ENCODE data around the gene BICC1.

The BICC1 gene

DNA sequence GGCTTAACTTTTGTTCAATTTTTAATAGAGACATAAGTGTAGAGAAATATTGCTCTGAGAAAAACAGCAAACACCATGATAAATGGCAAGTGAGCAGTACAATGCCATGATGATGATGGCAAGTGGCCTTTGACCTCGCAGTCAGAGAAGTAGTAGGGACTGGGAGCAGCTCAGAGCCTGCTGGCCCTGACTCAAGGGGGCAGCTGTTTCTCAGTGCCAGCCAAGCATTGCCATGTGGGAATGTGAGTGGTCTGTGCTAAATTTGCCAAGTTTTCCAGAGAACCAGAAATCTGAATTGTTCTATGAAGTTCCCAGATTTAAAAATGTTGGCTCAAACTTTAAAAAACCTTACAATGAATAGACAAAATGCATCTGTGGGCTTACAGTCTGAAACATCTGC is 187.9 kb downstream of the BICC1 start:
- Histone ChIP-seq H3K9me3 (ENCODE audit: control insufficient read depth, low read depth, low read length) (no peaks in the 10 kb centered on the region), H3K27ac (ENCODE audit: low read length) (no peak overlapping the region)

DNA sequence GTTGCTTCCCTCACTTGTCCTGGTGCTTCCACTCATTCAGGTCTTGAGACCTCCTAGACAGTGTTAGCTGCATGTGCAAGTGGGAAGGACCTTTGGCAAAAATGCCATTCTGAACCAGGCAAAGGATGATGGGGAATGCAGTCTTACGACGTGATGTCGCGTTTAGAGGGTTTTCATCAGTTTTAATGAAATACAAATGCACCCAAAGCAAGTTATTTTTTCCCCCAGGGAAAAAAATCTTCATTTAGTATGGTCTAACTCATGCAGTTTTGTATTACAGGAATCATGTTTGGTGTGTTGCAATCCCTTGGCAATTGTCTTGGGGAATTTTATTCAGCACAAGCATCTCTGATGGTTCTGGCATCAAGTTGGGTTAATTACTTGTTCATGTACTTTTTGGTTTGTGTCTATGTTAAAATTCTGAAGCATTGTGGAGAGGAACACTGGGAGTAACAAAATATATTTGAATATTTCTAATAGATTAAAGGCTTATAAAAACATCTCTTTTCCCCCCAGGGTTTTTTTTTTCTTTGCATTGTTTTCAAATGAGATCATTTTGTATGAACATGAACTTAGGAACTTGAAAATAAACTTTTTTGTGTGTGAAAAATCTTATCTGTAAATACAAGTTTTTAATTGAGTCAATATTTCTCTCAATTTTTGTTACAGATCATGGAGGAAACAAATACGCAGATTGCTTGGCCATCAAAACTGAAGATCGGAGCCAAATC is 188.9 kb downstream of the BICC1 start:
- no peaks in the 10 kb centered on the region for H3K9me3 ChIP-seq (ENCODE audit: control insufficient read depth, low read depth, low read length)
- no peak overlapping the region for H3K4me3 ChIP-seq (ENCODE audit: low read length)
- no peaks in the 10 kb centered on the region for H3K4me1 ChIP-seq (ENCODE audit: control insufficient read depth, low read depth, low read length)
- no peak overlapping the region for H3K9ac ChIP-seq (ENCODE audit: low read length)
- no peaks in the 10 kb centered on the region for H3K36me3 ChIP-seq (ENCODE audit: control insufficient read depth, low read depth, low read length)
- H3K27ac ChIP-seq (ENCODE audit: low read length), result no peak overlapping the region
- no peaks in the 10 kb centered on the region for H3K27me3 ChIP-seq (ENCODE audit: control insufficient read depth, insufficient read depth, low read length)

More for the DNA sequence above, 187.9 kb downstream of the BICC1 start:
- Histone ChIP-seq H3K27me3 (ENCODE audit: control insufficient read depth, insufficient read depth, low read length) (no peaks in the 10 kb centered on the region), H3K36me3 (ENCODE audit: control insufficient read depth, low read depth, low read length) (no peaks in the 10 kb centered on the region), H3K4me3 (ENCODE audit: low read length) (no peak overlapping the region), H3K4me1 (ENCODE audit: control insufficient read depth, low read depth, low read length) (no peaks in the 10 kb centered on the region), H3K9ac (ENCODE audit: low read length) (no peak overlapping the region)

DNA sequence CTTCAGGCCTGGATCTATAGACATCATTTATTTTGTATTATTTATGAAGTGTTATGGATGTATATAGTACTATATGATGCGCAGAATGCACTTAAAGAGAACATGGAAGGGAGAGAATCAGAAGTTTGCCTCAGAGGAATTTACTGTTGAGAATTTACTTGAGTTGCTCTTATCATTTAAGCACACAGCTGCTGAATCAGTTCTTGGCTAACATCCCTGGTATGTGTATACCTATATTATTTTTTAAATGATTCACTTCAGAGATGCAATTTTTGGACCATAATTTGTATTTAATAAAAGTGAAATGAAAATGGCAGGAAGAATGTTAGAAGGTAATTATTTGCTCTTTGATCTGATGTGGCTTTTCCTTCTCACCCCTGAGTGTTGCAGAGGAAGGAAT is 191.6 kb downstream of the BICC1 start:
- Histone ChIP-seq H3K27ac (ENCODE audit: low read length) (no peak overlapping the region), H3K36me3 (ENCODE audit: control insufficient read depth, low read depth, low read length) (no peaks in the 10 kb centered on the region), H3K9me3 (ENCODE audit: control insufficient read depth, low read depth, low read length) (no peaks in the 10 kb centered on the region), H3K27me3 (ENCODE audit: control insufficient read depth, insufficient read depth, low read length) (no peaks in the 10 kb centered on the region), H3K4me1 (ENCODE audit: control insufficient read depth, low read depth, low read length) (no peaks in the 10 kb centered on the region), H3K4me3 (ENCODE audit: low read length) (no peak overlapping the region), H3K9ac (ENCODE audit: low read length) (no peak overlapping the region)

DNA sequence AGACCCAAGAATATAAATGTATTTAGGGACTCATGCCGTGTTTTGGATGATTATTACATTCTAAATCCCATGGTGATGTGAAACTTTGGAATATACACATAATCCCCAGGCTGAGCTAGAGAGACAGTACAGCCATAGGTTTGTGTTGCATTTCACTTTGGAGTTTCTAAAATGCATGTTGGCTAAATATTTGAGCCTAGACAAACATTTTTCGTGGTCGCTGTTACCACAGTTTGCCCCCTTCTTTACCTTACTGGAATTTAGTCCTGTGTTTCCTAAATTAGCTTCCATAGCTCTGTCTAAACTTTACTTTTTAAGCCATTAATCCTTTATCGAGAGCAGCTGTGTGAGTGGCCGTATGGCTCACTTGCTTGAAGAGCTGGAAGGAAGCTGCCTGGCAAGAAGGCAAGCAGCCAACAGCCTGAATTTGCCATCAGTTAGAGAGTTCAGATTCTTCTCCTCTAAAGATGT is 192.0 kb downstream of the BICC1 start:
- H3K27me3 ChIP-seq (ENCODE audit: control insufficient read depth, insufficient read depth, low read length), result no peaks in the 10 kb centered on the region
- no peaks in the 10 kb centered on the region for H3K9me3 ChIP-seq (ENCODE audit: control insufficient read depth, low read depth, low read length)
- no peak overlapping the region for H3K9ac ChIP-seq (ENCODE audit: low read length)
- no peak overlapping the region for H3K4me3 ChIP-seq (ENCODE audit: low read length)
- no peaks in the 10 kb centered on the region for H3K36me3 ChIP-seq (ENCODE audit: control insufficient read depth, low read depth, low read length)
- H3K4me1 ChIP-seq (ENCODE audit: control insufficient read depth, low read depth, low read length), result no peaks in the 10 kb centered on the region
- H3K27ac ChIP-seq (ENCODE audit: low read length), result no peak overlapping the region

DNA sequence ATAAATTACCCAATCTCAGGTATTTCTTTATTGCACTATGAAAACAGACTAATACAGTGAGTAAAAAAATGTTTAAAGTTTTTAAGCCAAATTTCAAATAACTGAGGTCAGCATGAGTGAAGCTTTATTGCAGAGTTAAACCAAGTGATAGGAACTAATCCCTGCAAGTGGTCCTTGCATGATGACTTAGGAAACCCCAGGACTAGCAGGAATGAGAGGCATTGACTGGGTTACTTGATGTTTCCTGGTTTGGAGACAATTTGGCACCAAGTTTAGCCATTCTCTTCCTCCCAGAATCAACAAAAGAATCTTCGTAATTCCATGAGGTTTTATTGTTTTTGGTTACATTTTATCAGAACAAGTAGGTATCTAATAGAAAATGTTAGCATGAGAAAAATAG is 194.2 kb downstream of the BICC1 start:
- no peaks in the 10 kb centered on the region for H3K9me3 ChIP-seq (ENCODE audit: control insufficient read depth, low read depth, low read length)
- no peaks in the 10 kb centered on the region for H3K4me1 ChIP-seq (ENCODE audit: control insufficient read depth, low read depth, low read length)
- no peaks in the 10 kb centered on the region for H3K27me3 ChIP-seq (ENCODE audit: control insufficient read depth, insufficient read depth, low read length)
- H3K27ac ChIP-seq (ENCODE audit: low read length), result no peak overlapping the region
- no peak overlapping the region for H3K4me3 ChIP-seq (ENCODE audit: low read length)
- H3K36me3 ChIP-seq (ENCODE audit: control insufficient read depth, low read depth, low read length), result no peaks in the 10 kb centered on the region
- no peak overlapping the region for H3K9ac ChIP-seq (ENCODE audit: low read length)

DNA sequence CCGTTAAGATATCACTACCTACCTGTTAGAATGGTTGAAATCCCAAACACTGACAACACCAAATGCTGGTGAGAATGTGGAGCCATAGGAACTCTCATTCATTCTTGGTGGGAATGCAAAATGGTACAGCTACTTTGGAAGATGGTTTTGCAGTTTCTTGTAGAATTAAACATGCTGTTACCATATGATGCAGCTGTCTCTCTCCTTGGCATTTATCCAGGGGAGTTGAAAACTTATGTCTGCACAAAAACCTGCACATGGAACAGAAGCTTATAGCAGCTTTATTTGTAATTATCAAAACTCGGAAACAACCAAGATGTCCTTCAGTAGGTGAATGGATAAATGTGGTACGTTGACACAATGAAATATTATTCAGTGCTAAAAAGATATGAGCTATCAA is 199.5 kb downstream of the BICC1 start:
- no peak overlapping the region for H3K4me3 ChIP-seq (ENCODE audit: low read length)
- no peaks in the 10 kb centered on the region for H3K27me3 ChIP-seq (ENCODE audit: control insufficient read depth, insufficient read depth, low read length)
- H3K9ac ChIP-seq (ENCODE audit: low read length), result no peak overlapping the region
- no peaks in the 10 kb centered on the region for H3K36me3 ChIP-seq (ENCODE audit: control insufficient read depth, low read depth, low read length)
- H3K9me3 ChIP-seq (ENCODE audit: control insufficient read depth, low read depth, low read length), result no peaks in the 10 kb centered on the region
- no peaks in the 10 kb centered on the region for H3K4me1 ChIP-seq (ENCODE audit: control insufficient read depth, low read depth, low read length)
- H3K27ac ChIP-seq (ENCODE audit: low read length), result no peak overlapping the region

DNA sequence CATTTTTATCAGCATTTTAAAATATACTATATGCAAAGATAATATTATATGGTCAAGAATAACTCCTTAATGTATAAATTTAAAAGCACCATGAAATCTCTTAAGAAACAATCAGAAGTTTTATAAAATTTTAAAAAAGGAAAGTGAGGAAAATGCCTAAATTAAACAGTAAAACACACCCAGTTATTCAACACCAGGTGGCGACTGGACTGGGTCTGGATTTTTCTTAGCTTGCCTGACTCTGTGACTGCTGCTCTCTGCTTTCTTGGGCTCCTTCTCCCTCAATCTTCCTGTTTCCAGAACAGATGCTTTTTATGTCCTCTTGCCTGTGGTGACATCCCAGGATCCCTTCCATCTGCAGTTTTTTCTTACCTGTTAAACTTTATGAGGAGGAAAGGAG is 200.3 kb downstream of the BICC1 start:
- H3K4me1 ChIP-seq (ENCODE audit: control insufficient read depth, low read depth, low read length), result no peaks in the 10 kb centered on the region
- H3K9me3 ChIP-seq (ENCODE audit: control insufficient read depth, low read depth, low read length), result no peaks in the 10 kb centered on the region
- no peaks in the 10 kb centered on the region for H3K36me3 ChIP-seq (ENCODE audit: control insufficient read depth, low read depth, low read length)
- no peak overlapping the region for H3K4me3 ChIP-seq (ENCODE audit: low read length)
- no peak overlapping the region for H3K27ac ChIP-seq (ENCODE audit: low read length)
- no peaks in the 10 kb centered on the region for H3K27me3 ChIP-seq (ENCODE audit: control insufficient read depth, insufficient read depth, low read length)
- no peak overlapping the region for H3K9ac ChIP-seq (ENCODE audit: low read length)

DNA sequence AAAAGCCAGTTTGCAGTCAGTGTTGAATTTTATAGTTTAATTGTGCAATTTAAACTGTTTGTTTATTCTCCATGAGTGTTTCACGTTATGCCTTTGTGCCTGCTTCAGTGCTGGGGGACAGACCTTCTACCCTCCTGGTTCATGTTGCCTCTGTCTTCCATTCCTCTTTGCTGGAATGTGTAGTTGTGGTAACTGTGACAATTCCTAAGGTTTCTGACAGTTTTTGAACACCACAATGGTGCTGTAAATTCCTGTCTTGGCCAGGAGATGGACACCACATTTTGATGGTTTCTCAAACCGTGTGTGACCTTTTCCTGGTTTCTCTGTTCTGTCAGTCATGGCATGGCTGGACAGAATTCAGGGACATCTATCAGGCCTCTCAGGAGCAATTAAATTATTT is 201.7 kb downstream of the BICC1 start:
- Histone ChIP-seq H3K27me3 (ENCODE audit: control insufficient read depth, insufficient read depth, low read length) (no peaks in the 10 kb centered on the region), H3K4me1 (ENCODE audit: control insufficient read depth, low read depth, low read length) (no peaks in the 10 kb centered on the region), H3K27ac (ENCODE audit: low read length) (no peak overlapping the region), H3K36me3 (ENCODE audit: control insufficient read depth, low read depth, low read length) (no peaks in the 10 kb centered on the region), H3K9me3 (ENCODE audit: control insufficient read depth, low read depth, low read length) (no peaks in the 10 kb centered on the region), H3K4me3 (ENCODE audit: low read length) (no peak overlapping the region), H3K9ac (ENCODE audit: low read length) (no peak overlapping the region)

DNA sequence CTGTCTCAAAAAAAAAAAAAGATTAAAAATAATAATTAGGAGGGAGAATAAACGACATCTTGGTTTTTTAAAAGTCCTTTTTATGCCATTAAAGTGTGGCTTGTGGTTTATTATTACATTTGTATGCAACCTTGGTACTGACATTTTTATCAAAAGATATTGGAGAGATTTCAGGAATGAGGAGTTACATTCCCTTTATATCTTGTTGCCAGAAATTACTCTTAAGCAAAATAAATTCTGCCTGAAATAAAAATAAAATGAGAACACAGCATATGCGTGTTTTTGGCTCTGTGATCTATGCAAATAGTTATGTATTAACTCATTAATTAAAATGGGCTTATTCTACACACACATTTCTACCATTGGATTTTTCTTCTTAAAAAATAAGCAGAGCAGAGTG is 202.4 kb downstream of the BICC1 start:
- no peaks in the 10 kb centered on the region for H3K9me3 ChIP-seq (ENCODE audit: control insufficient read depth, low read depth, low read length)
- H3K4me1 ChIP-seq (ENCODE audit: control insufficient read depth, low read depth, low read length), result no peaks in the 10 kb centered on the region
- no peak overlapping the region for H3K4me3 ChIP-seq (ENCODE audit: low read length)
- no peaks in the 10 kb centered on the region for H3K36me3 ChIP-seq (ENCODE audit: control insufficient read depth, low read depth, low read length)
- no peak overlapping the region for H3K27ac ChIP-seq (ENCODE audit: low read length)
- no peaks in the 10 kb centered on the region for H3K27me3 ChIP-seq (ENCODE audit: control insufficient read depth, insufficient read depth, low read length)
- no peak overlapping the region for H3K9ac ChIP-seq (ENCODE audit: low read length)

DNA sequence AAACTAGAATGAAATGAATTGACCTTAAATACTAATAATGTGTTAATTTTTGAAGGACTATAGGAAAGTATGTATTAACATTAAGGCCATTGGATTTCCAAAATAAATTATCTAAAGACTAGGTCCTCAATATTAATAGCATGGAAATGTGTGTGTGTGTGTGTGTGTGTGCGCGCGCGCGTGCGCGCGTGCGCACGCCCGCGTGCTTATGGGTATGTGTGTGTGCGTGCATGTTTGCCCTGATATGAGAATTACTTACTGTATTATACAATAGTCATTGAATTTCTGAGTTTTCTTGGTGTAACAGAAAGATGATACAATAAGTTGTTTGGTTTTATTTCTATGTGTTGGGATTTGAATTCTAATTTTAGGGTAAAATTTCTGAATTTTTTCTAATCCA is 205.9 kb downstream of the BICC1 start:
- Histone ChIP-seq H3K4me3 (ENCODE audit: low read length) (no peak overlapping the region), H3K9ac (ENCODE audit: low read length) (no peak overlapping the region), H3K36me3 (ENCODE audit: control insufficient read depth, low read depth, low read length) (no peaks in the 10 kb centered on the region), H3K9me3 (ENCODE audit: control insufficient read depth, low read depth, low read length) (no peaks in the 10 kb centered on the region), H3K4me1 (ENCODE audit: control insufficient read depth, low read depth, low read length) (no peaks in the 10 kb centered on the region), H3K27me3 (ENCODE audit: control insufficient read depth, insufficient read depth, low read length) (no peaks in the 10 kb centered on the region), H3K27ac (ENCODE audit: low read length) (no peak overlapping the region)

DNA sequence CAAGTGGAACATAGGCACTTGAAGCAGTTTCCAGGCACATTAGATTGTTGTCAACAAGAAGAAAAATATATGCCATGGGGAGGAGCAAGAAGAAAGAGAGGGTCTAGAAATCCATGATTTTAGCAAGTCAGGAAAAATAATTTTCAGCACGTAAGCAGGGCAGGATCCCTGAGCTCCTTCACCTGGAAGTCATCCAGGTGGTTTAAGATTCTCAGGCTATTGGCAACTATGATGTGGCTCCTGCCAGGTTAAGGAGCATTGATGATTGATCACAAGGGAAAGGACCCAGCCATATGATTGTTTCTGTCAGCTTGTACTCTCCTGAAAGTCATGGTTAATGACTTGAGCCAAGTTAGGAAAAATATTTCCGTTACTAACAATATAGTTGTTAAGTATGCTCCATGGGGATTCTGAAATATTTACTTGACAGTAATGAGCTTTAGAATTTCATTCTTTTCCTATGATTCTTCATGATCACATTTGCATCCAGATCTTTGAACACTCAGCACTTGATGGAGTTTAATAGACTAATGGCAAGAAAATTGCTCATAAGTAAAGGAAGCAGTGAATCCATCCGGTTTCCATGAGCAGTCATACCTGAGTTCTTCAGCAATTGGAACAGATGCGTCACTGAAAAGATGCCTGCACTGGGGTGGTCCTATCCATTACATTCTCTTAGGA is 209.1 kb downstream of the BICC1 start:
- Histone ChIP-seq H3K4me1 (ENCODE audit: control insufficient read depth, low read depth, low read length) (no peaks in the 10 kb centered on the region), H3K36me3 (ENCODE audit: control insufficient read depth, low read depth, low read length) (no peaks in the 10 kb centered on the region), H3K9ac (ENCODE audit: low read length) (no peak overlapping the region), H3K27me3 (ENCODE audit: control insufficient read depth, insufficient read depth, low read length) (no peaks in the 10 kb centered on the region), H3K4me3 (ENCODE audit: low read length) (no peak overlapping the region), H3K27ac (ENCODE audit: low read length) (no peak overlapping the region), H3K9me3 (ENCODE audit: control insufficient read depth, low read depth, low read length) (no peaks in the 10 kb centered on the region)

DNA sequence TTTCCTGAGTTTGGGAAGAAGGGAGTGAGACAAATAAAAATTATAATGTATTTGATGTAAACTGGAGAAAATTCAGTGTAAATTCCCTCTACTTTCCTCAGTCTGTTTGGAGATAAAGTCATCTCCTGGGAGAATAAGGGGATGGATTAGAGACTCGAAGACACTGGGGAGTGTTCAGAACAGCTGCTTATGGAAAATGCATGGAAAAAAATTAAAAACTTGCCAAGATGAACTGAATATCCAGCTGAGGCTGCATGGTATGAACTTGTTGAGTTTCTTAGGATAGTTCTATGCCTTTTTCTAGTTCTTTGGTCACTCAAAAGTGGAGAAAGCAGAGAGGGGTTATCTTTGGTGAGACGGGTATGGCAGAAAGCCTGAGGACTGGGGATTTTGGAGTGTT is 210.5 kb downstream of the BICC1 start:
- no peaks in the 10 kb centered on the region for H3K4me1 ChIP-seq (ENCODE audit: control insufficient read depth, low read depth, low read length)
- no peak overlapping the region for H3K27ac ChIP-seq (ENCODE audit: low read length)
- no peaks in the 10 kb centered on the region for H3K27me3 ChIP-seq (ENCODE audit: control insufficient read depth, insufficient read depth, low read length)
- no peak overlapping the region for H3K4me3 ChIP-seq (ENCODE audit: low read length)
- H3K36me3 ChIP-seq (ENCODE audit: control insufficient read depth, low read depth, low read length), result no peaks in the 10 kb centered on the region
- no peaks in the 10 kb centered on the region for H3K9me3 ChIP-seq (ENCODE audit: control insufficient read depth, low read depth, low read length)
- no peak overlapping the region for H3K9ac ChIP-seq (ENCODE audit: low read length)
